ENCODE data around the gene NUDT7. TPM values are rescaled to one million over a fixed set of nuclear protein-coding genes. Genes with fewer than 3 reads are reported as not detected.
A peak's percentile ranks its signal among the peaks of the same experiment; 100 is the strongest.

The NUDT7 gene
- total RNA-seq, result 1.8 and 5.9 TPM in 2 replicates

DNA sequence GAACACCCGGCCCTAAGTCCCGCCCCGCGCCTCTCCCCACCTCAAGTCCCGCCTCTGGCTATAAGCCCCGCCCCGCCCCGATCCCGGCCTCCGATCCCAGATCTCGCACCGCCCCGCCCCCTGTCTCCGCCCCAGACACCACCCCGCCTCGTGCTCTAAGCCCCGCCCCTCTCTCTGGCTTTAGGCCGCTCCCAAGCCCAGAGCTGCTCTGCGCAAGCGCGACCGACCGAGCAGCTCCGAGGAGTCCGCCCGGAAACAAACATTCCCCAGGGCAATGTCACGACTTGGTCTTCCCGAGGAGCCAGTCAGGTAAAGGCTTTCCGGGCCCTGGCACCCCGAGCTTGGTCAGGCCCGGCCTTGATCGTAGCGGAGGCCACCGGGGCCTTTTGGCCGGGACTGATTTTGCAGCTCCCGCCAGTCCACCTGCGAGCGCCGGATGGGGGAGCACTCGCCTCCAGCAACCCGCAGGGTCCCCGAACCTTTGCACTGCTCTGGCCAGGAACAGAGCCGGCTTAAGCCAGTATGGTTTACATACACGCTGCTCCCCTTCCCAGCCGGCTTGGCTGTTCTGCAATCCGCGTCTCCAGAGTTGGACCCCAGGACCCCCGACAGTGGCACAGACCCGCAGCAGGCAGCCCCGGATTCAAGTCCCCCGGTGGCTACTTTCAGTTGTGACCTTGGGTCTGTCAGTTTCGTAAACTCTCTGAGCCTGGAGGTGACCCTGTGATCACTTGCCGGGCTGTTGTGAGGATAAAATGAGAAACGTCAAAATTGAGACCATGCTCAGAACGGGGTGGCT is at the start of gene NUDT7:
NUDT7 (plus strand) TSS at position 206 of the 799 bp plus-strand sequence; CDS start at position 275, 69 bp downstream.
- FAIRE-seq, result no peak
- peak within 1 kb of the TSS; percentile 73 for H3K4me3 ChIP-seq (ENCODE audit: low read depth, low read length)
- DNase-seq (ENCODE audit: low read depth), result peak; percentile 91
- no peaks in the 10 kb centered on the region for H3K36me3 ChIP-seq (ENCODE audit: control insufficient read depth, insufficient read depth, low read length)
- H3K27me3 ChIP-seq (ENCODE audit: control insufficient read depth, insufficient read depth, low read length), result no peaks in the 10 kb centered on the region
- TF ChIP-seq, protein P1, sequence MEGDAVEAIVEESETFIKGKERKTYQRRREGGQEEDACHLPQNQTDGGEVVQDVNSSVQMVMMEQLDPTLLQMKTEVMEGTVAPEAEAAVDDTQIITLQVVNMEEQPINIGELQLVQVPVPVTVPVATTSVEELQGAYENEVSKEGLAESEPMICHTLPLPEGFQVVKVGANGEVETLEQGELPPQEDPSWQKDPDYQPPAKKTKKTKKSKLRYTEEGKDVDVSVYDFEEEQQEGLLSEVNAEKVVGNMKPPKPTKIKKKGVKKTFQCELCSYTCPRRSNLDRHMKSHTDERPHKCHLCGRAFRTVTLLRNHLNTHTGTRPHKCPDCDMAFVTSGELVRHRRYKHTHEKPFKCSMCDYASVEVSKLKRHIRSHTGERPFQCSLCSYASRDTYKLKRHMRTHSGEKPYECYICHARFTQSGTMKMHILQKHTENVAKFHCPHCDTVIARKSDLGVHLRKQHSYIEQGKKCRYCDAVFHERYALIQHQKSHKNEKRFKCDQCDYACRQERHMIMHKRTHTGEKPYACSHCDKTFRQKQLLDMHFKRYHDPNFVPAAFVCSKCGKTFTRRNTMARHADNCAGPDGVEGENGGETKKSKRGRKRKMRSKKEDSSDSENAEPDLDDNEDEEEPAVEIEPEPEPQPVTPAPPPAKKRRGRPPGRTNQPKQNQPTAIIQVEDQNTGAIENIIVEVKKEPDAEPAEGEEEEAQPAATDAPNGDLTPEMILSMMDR (IDR thresholded peaks at IDR 0.05; ENCODE audit: insufficient read depth, low read length, severe bottlenecking), result peak; percentile 33

DNA sequence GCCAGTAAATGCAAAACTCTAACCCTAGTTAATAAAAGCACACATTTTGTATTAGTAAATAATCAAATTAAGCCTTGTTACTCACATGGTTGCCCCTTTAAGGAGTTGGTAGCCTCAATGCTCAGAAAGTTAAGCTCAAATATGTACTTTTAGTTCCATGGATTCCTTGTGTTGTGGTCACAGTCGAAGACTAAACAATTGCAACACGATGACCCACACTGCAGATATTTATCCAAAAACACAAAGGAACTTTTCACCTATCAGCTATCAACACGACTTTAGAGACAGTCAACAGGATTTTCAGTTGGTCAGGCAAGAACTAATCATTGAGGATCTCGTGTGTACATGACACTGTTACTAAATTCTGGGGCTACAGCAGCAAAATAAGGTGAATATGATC is 47.4 kb upstream of the NUDT7 start:
- no peaks in the 10 kb centered on the region for H3K36me3 ChIP-seq (ENCODE audit: control insufficient read depth, insufficient read depth, low read length)
- H3K4me3 ChIP-seq (ENCODE audit: low read depth, low read length), result no peak overlapping the region
- FAIRE-seq (no peak), DNase-seq (ENCODE audit: low read depth) (peak; percentile 9)
- TF ChIP-seq, protein P1 (IDR thresholded peaks at IDR 0.05; ENCODE audit: insufficient read depth, low read length, severe bottlenecking), result no peak
- no peaks in the 10 kb centered on the region for H3K27me3 ChIP-seq (ENCODE audit: control insufficient read depth, insufficient read depth, low read length)

DNA sequence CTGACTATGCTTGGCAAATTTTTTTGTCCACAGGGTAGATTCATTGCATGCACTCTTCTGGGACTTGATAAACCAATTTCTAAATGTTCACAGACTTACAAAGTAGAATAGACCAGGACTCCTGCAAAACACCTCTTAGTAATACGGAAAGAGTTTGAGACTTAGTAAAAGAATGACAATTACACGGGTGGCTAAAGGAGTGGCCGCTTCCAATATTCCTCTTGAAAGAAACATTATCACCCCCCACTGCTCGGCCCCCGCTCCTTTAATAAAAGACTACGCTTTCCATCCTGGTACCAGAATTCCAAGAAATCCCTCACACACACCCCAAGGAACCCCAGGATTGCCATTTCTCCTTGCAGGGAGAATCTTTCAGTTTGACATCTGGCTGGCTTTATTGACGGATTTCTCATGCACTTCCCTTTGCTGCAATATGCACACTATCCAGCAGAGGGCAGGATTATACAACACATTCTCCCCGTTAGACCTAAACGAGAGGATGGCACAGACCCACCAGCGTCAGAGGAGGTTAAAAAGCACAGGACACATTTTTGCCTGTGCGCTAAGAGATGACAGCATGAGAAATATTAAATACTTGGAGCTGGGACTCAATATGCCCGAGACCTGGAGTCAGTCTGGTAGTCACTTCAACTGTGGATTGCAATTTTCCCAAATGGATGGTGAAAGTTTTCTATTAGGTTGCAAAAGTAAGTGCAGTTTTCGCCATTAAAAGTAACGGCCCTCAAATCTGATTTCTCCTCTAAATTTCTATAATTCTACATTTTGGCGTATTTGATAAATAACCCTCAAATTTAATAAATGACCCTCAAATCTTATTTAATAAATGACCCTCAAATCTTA is 46.6 kb upstream of the NUDT7 start:
- H3K36me3 ChIP-seq (ENCODE audit: control insufficient read depth, insufficient read depth, low read length), result no peaks in the 10 kb centered on the region
- no peaks in the 10 kb centered on the region for H3K27me3 ChIP-seq (ENCODE audit: control insufficient read depth, insufficient read depth, low read length)
- TF ChIP-seq, protein P1 (IDR thresholded peaks at IDR 0.05; ENCODE audit: insufficient read depth, low read length, severe bottlenecking), result peak; percentile 78
- no peak for FAIRE-seq
- H3K4me3 ChIP-seq (ENCODE audit: low read depth, low read length), result no peak overlapping the region
- DNase-seq (ENCODE audit: low read depth), result peak; percentile 59

DNA sequence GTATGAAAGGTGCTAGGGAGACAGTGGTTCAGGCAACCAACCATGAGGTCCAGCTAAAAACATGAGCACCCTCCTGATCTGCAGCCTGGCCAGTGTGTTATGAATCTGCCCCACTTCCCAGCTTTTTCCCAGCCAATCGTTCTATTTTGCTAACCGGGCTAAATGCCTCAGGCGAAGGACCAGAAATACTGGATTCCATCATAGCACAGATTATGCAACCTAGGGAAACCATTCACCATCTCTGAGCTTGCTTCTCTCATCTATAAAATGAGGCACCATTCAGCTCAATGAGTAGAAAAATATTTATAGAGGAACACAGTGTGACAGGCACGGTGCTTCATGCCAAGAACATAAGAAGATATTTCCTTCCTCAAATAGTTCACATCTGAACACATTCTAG is 45.2 kb upstream of the NUDT7 start:
- no peaks in the 10 kb centered on the region for H3K27me3 ChIP-seq (ENCODE audit: control insufficient read depth, insufficient read depth, low read length)
- peak; percentile 23 for FAIRE-seq
- no peak overlapping the region for H3K4me3 ChIP-seq (ENCODE audit: low read depth, low read length)
- DNase-seq (ENCODE audit: low read depth), result peak; percentile 54
- TF ChIP-seq, protein P1 (IDR thresholded peaks at IDR 0.05; ENCODE audit: insufficient read depth, low read length, severe bottlenecking), result no peak
- H3K36me3 ChIP-seq (ENCODE audit: control insufficient read depth, insufficient read depth, low read length), result no peaks in the 10 kb centered on the region

DNA sequence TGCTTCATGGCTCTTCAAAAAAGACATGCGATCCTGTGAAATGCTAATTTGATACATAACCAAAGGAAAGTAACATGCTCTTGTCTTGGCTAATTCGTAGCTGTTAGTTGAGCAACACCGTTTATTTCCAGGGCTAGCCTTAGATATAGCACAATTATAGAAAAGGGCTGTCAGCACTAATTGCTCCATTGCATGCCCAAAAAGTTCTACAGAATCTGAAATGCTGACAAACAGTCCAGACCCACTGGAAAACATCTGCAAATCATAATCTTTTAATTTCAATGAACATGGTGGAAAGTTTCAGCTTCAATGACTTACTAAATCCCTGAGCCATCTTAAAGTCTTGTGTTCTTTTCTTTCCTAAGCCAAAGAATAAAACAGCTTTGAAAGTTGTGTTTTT is 42.9 kb upstream of the NUDT7 start:
- TF ChIP-seq, protein P1 (IDR thresholded peaks at IDR 0.05; ENCODE audit: insufficient read depth, low read length, severe bottlenecking), result no peak
- H3K4me3 ChIP-seq (ENCODE audit: low read depth, low read length), result no peak overlapping the region
- FAIRE-seq (no peak), DNase-seq (ENCODE audit: low read depth) (no peak)
- H3K36me3 ChIP-seq (ENCODE audit: control insufficient read depth, insufficient read depth, low read length), result no peaks in the 10 kb centered on the region
- H3K27me3 ChIP-seq (ENCODE audit: control insufficient read depth, insufficient read depth, low read length), result no peaks in the 10 kb centered on the region
